ENCODE data around the gene ENO2.

GRCh38 chr12:6866163-6866919 lies 48.0 kb upstream of the ENO2 start:
- TF ChIP-seq CTCF (conservative IDR thresholded peaks at IDR 0.05; ENCODE audit: low read depth, low read length) (no peak), EZH2 (IDR thresholded peaks at IDR 0.05; ENCODE audit: borderline replicate concordance, low read depth, low read length, poor library complexity, severe bottlenecking) (no peak)

Data from A673 (cell line).